C4-2B (cell line): ENCODE data around the gene SPNS2.

Experiments
- CTCF ChIP-seq: fragments of 450-650 bp; conservative IDR thresholded peaks from 2 replicates; pipeline ENCODE4 v1.5.1; 2017; ENCODE audit warnings: mild to moderate bottlenecking
- ZFX ChIP-seq: fragments of 450-650 bp; IDR thresholded peaks from 2 replicates; pipeline ENCODE4 v1.6.1; 2017

- TF ChIP-seq CTCF (no peak), ZFX (no peak)
These were observed 25.3 kb downstream of the SPNS2 start for GRCh38 chr17:4523946-4524345.
